ENCODE measurements around the gene ZW10.

GRCh38 chr11:113805640-113806039 is 32.1 kb upstream of the ZW10 start:
- TF ChIP-seq, protein P1, sequence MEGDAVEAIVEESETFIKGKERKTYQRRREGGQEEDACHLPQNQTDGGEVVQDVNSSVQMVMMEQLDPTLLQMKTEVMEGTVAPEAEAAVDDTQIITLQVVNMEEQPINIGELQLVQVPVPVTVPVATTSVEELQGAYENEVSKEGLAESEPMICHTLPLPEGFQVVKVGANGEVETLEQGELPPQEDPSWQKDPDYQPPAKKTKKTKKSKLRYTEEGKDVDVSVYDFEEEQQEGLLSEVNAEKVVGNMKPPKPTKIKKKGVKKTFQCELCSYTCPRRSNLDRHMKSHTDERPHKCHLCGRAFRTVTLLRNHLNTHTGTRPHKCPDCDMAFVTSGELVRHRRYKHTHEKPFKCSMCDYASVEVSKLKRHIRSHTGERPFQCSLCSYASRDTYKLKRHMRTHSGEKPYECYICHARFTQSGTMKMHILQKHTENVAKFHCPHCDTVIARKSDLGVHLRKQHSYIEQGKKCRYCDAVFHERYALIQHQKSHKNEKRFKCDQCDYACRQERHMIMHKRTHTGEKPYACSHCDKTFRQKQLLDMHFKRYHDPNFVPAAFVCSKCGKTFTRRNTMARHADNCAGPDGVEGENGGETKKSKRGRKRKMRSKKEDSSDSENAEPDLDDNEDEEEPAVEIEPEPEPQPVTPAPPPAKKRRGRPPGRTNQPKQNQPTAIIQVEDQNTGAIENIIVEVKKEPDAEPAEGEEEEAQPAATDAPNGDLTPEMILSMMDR (IDR thresholded peaks at IDR 0.05) = no peak
- no peak for TF ChIP-seq POLR2A (IDR thresholded peaks at IDR 0.05)
